Measurements from ENCODE around the gene GPR25. TPM values are rescaled to one million over a fixed set of nuclear protein-coding genes. Genes with fewer than 3 reads are reported as not detected.

Gene GPR25, protein sequence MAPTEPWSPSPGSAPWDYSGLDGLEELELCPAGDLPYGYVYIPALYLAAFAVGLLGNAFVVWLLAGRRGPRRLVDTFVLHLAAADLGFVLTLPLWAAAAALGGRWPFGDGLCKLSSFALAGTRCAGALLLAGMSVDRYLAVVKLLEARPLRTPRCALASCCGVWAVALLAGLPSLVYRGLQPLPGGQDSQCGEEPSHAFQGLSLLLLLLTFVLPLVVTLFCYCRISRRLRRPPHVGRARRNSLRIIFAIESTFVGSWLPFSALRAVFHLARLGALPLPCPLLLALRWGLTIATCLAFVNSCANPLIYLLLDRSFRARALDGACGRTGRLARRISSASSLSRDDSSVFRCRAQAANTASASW
- not detected in 2 replicates for polyA plus RNA-seq

DNA sequence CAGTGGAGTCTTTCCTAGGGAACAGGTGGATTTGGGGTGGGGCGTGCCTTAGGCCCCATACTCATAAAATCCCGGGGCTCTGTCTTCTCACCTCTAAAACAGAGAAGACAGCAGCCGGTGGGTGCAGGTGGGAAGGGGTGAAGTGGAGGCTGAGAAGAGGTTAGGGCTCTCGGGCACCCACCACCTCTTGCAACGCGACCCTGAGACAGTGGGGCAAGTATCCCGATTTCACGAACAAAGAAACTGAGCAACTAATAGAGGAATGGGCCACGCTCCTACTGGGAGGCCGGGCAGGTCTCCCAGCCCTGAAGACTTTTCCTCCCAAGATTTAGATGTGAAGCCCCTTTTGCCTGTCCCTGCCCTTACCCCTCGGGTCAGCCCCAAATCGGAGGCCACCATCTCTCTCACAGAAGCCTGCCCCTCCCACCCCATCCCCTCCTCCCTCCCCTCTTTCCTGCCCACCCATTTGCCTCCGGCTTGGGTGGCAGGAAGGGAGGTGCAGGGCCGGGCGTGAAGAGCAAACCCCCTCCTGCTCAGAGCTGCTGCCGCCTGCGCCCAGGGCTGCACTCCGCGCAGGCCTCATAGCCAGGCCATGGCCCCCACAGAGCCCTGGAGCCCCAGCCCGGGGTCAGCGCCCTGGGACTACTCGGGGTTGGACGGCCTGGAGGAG lies at the start of gene GPR25:
GPR25 (plus strand) TSS at position 536 of the 670 bp plus-strand sequence; CDS start at position 593, 57 bp downstream.

DNA sequence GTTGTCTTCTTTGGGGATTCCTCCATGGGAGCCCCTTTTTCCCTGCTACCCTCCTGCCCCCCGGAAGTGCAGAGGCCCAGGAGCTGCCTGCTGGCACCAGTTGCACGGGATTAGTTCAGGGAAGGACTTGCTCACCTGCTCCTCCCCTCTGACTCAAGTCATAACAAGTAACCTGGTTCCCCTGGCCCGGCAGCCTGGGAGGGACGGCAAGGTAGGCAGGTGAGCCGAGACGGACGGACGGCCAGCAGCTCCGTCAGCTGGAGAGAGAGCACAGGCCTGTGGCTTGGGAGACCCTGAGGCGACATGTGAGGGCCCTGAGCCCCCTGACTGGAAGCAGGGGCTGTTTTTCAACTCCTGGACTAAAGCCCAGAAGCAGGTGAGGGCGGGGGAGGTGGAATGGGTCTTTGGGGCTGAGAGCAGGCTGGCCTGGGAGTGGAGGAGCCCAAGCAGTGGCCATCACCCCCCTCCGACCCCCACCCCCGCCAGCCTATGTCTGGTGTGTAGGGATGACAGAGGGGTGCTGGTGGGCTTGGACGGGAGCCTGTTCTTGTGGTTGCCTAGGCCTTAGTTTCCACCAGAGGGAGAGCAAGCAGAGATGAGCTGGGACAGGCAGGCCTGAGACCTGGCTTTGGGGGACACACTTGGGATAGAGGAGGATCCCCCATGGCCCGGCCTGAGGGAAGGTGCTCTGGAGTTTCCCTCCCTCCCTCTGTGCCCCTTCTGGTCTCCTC lies 22.1 kb downstream of the GPR25 start, which contains the start of gene INAVA:
INAVA (plus strand) TSS at position 189 of the 731 bp plus-strand sequence. CDS start 3,501 bp downstream, outside the sequence.

Other genes starting within 250 kb of the GPR25 start
- gene DDX59, start 203.1 kb upstream of the GPR25 start, polyA plus RNA-seq, result 23.8 and 36.7 TPM in 2 replicates
- gene CAMSAP2, start 134.1 kb upstream of the GPR25 start, polyA plus RNA-seq, result 156 and 163 TPM in 2 replicates
- gene INAVA, start 21.9 kb downstream of the GPR25 start, polyA plus RNA-seq, result 0.66 TPM in 1 of 2 replicates, not detected in the other
- 0.45 and 1.4 TPM in 2 replicates for gene KIF21B, start 150.7 kb downstream of the GPR25 start, polyA plus RNA-seq
- gene CACNA1S, start 239.4 kb downstream of the GPR25 start, polyA plus RNA-seq, result not detected in 2 replicates